GM12892 (cell line): ENCODE measurements around the gene C12orf56.

Source experiments
- DNase-seq: peaks from one replicate; pipeline ENCODE4 v3.0.0; 2011; ENCODE audit not compliant: insufficient read length
- FAIRE-seq: peaks from 2 replicates; lab custom pipeline; 2011; peaks lifted over from hg19 to GRCh38; lab: Jason Lieb, UNC
- POLR2A ChIP-seq: IDR thresholded peaks from 2 replicates; pipeline ENCODE4 v1.6.1; 2011; ENCODE audit warnings: low read depth, low read length, control low read depth
- POLR2AphosphoS5 ChIP-seq: IDR thresholded peaks from 2 replicates; pipeline ENCODE4 v1.6.1; 2011; ENCODE audit warnings: low read depth, low read length, control low read depth
- TAF1 ChIP-seq: IDR thresholded peaks from 2 replicates; pipeline ENCODE4 v1.6.1; 2011; ENCODE audit warnings: low read depth, mild to moderate bottlenecking, control low read depth, low read length, borderline replicate concordance

Gene C12orf56

DNA sequence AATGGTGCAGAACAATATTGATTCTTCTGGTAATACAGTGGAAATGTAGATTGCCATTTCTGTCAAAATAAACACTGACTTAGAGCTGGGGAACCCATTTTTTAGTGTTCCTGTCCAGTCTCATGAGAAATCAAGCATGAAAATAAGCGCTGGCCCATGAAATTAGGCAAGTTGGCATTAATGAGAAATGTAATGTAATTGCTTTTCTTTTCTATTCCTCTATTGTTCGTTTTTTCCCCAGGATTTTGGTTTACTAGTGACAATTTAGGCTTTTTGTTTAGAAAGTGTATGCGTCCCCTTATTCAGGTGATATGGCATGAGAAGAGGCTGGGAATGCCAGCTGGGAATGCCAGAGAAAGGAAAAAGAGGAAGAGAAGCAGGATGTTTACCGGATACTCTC is 104.0 kb downstream of the C12orf56 start:
- TF ChIP-seq POLR2AphosphoS5 (no peak), POLR2A (no peak), TAF1 (no peak)
- no peak for DNase-seq

DNA sequence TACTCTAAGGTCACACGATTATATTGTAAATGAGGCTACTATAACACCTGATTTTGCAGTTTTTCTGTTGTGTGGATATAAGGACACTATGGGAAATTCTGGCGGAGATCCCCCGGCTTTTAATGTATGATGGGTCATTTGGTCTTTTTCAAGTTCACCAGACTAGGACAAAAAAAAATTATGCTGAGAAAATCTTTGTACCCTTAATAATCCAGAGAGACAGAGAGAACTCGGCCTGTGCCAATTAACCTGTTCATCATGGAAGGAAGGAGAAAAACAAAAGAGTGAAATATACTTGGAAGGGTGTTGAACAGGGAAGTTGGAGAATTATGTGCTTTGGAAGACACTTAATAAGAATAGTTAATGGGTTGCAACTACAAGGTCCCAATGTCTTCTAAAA is 106.3 kb downstream of the C12orf56 start:
- TF ChIP-seq TAF1 (no peak), POLR2A (no peak), POLR2AphosphoS5 (no peak)
- no peak for DNase-seq
- FAIRE-seq, result no peak

More for the DNA sequence above, 104.0 kb downstream of the C12orf56 start:
- FAIRE-seq, result no peak

DNA sequence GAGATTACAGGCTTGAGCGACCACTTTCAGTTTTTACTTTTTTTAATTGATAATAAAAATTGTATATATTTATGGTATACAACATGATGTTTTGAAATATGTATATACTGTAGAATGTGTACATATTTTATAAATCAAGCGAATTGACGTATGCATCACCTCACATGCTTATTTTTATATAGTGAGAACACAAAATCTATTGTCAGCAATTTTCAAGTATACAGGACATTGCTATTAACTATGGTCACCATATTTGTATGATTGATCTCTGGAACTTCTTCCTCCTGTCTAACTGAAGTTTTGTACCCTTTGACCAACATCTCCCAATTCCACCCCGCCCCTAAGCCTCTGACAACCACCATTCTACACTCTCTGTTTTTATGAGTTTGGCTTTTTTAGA is 112.1 kb downstream of the C12orf56 start:
- TF ChIP-seq TAF1 (no peak), POLR2A (no peak), POLR2AphosphoS5 (no peak)
- no peak for FAIRE-seq
- no peak for DNase-seq

DNA sequence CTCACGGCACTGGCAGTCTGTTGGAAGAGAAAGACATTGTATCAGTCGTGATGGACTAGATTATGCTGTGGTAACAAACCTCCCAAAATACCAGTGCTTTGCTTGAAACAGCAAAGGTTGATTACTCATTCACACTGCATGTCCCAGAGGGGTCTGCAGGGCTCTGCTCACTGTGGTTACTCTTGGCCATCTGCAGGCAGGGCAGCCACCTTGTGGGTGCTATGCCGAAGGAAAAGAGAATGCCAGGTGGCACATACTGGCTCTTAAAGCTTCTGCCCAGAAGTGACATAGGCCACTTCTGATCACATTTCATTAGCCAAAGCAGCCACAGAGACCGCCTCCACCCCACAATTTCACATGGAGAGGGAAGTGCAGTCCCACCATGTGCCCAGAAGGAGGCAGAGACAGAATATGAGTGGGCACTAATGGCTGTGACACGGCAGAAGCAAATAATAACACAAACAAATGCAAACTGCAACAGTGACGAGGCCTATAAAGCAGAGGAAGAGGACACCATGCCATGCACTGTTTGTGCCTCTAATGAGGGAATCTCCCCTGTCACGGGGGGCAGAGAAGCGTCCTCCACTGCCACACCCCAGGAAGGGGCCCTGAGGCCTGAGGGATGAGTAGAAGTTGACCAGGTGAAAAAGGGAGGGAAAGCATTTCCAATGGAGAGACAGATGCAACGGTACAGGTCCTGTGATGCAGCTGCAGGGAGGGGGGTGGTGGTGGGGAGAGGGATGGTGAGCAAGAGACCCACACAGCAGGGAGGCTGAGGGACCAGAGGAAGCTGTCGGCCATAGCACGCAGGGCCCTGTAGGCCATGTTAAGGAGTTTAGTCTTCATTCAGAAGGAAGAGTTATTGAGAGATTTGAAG is 116.8 kb downstream of the C12orf56 start:
- FAIRE-seq (peak; percentile 5), DNase-seq (no peak)
- TF ChIP-seq TAF1, result no peak
- TF ChIP-seq POLR2AphosphoS5, result no peak
- no peak for TF ChIP-seq POLR2A

DNA sequence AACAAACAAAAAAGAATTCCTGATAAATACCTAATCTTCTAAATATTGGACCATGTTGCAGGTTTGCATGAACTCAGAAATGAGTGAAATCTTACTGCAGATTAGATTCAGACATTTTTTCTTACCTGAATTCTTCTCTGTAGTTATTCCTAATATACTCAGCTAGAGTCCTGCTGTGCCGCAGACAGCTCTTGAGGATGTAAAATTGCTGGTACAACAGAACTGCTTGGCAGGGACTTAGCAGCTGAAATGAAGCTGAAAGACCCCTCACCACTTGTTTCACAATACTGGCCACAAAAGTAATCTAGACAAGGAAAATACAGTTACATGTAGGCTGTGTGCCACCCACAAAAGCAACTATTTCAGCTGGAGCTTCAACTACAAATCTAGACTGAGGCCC is 120.1 kb downstream of the C12orf56 start:
- TF ChIP-seq TAF1, result no peak
- TF ChIP-seq POLR2A, result no peak
- TF ChIP-seq POLR2AphosphoS5, result no peak
- no peak for DNase-seq
- no peak for FAIRE-seq

DNA sequence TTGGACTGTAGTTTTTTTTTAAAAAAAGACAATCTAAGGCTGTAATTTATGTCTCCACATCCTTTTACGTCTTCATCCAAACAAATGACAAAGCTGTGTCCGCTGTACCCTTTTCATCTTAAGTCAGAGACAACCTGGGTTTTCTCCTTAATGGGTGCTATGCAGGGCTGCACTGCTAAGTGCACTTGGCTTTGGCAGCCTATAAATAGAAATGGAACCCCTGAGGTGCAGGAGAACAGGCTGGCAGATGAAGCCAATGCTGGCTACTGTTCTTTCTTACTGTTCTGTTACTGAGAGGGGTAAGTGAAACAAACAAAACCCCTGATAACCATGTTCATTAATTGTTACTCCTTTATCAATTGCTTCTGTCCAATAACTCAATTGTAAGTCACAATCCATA is 121.4 kb downstream of the C12orf56 start:
- FAIRE-seq, result no peak
- DNase-seq, result no peak

DNA sequence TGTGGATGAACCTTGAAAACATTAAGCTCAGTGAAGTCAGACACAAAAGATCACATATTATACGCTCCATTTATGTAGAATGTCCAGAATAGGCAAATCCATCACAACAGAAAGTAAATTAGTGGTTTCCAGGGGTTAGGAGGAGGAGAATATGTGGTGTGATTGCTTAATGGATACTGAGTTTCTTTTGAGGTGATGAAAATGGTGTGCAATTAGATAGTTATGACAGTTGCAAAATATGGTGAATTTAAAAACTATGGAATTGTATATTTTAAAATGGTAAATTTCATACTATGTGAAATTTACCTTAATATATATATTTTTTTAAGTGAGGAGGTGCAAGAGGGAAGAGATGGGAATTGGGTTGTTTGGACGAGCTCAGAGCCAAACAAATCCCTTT is 122.1 kb downstream of the C12orf56 start:
- FAIRE-seq (no peak), DNase-seq (no peak)
- TF ChIP-seq POLR2A, result no peak
- no peak for TF ChIP-seq POLR2AphosphoS5
- no peak for TF ChIP-seq TAF1

More for the DNA sequence above, 121.4 kb downstream of the C12orf56 start:
- no peak for TF ChIP-seq POLR2AphosphoS5
- no peak for TF ChIP-seq POLR2A
- TF ChIP-seq TAF1, result no peak

DNA sequence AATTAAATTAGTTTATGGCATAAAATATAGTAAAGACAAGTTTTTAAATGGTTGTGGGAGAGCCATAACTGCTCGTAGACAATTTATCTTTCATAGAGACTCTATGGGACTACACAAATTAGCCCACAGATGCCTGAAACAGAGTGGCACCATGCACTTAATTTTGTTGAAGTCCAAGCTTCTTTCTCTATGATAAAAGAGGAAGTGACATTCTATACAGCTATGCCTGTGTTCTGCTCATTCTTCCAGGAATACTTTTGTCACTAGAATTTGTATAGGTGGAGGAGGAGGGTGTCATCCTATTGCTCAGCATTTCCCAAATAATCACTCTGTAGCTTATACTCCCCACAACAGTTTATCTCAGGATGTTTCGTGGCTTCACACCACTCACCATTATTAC is 124.7 kb downstream of the C12orf56 start:
- DNase-seq (no peak), FAIRE-seq (no peak)
- TF ChIP-seq TAF1 (no peak), POLR2A (no peak), POLR2AphosphoS5 (no peak)

DNA sequence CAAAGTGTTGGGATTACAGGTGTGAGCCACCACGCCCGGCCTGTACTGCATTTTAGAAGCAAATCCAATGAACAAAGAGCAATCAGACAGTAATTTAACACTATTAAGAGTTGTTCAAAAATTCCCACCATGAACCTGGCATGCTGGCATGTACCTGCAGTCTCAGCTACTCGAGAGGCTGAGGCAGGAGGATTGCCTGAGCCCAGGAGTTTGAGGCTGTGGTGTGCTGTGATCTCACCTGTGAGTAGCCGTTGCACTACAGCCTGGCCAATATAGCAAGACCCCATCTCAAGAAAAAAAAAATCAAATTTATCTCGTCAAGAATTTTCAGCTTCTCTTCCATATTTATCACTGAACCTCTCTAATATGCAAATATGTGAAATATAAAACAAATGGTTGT is 128.7 kb downstream of the C12orf56 start:
- DNase-seq (no peak), FAIRE-seq (no peak)
- TF ChIP-seq POLR2AphosphoS5, result no peak
- TF ChIP-seq POLR2A, result no peak
- no peak for TF ChIP-seq TAF1

DNA sequence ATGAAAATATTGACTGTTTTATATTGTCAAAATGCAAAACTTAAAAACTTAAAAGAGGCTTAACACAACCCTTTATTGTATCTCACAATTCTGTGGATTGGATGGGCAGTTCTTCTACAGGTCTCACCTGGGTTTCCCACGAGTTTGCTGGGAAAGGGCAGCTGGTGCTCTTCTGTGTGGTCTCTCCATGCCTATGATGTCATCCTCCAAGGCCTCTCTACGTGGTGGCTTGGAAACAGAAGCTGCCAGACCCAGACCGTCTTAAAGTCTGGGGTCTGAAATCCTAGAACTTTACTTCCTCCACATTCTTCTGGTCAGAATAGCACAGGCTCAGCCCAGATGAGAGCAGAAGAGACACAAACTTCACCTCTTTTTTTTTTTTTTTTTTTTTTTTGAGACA is 132.0 kb downstream of the C12orf56 start:
- no peak for FAIRE-seq
- DNase-seq, result no peak
- no peak for TF ChIP-seq TAF1
- TF ChIP-seq POLR2A, result no peak

DNA sequence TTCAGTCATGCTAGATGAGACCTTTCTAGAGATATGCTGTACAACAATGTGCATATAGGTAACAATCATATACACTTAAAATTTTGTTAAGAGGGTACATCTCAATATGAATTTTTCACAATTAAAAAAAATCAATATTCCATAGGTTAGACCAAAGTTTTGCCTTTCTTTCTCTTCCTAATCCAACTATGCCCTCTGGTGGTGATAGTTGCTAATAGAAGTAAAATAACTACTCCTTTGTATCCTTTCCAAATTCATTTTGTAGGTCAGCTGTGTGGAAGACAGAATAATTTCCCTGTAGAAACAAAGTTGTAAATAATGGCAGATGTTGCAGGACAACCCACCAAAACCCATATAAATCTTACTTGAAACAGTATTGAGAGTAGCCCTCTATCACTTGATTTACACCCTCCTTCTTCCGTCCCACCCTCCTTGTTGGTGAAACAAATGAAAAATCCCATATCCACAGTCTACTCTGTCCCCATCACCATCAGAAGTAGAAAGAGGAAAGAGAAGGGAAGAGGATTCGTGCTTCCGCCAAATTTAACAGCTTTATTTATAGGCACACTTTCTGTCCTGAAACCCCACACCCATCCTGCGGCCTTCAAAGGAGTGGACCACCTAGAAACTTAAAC is 134.3 kb downstream of the C12orf56 start:
- peak; percentile 50 for FAIRE-seq
- no peak for TF ChIP-seq TAF1
- no peak for TF ChIP-seq POLR2AphosphoS5
- TF ChIP-seq POLR2A, result no peak

DNA sequence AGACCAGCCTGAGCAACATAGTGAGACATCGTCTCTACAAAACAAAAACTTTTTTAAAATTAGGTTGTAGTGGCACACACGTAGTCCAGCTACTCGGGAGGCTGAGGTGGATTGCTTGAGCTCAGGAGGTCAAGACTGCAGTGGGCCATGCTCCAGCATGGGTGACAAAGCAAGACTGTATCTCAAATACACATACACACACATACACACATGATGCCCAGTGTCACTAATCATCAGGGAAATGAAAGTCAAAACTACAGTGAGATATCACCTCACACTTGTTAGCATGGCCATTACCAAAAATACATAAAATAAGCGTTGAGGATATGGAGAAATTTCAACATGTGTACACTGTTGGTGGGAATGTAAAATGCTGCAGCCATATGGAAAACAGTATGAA is 135.3 kb downstream of the C12orf56 start:
- no peak for DNase-seq
- FAIRE-seq, result no peak
- no peak for TF ChIP-seq POLR2A
- TF ChIP-seq POLR2AphosphoS5, result no peak
- no peak for TF ChIP-seq TAF1

More for the DNA sequence above, 134.3 kb downstream of the C12orf56 start:
- DNase-seq, result no peak

DNA sequence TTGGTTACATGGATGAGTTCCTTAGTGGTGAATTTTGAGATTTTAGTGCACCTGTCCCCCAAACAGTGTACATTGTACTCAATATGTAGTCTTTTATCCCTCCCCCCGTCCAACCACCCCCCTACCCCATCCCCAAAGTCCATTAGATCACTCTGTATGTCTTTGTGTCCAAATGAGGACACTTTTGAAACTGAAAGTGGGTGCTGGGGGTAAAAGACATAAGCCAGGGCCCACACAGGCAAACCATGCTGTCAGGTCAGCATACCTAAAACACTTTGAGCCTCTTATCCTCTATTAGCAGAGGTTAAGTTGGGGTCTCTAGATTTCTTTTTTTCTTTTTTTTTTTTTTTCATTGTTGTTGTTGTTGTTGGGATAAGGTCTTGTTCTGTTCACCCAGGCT is 137.2 kb downstream of the C12orf56 start:
- DNase-seq (no peak), FAIRE-seq (no peak)
- TF ChIP-seq TAF1, result no peak
- no peak for TF ChIP-seq POLR2AphosphoS5
- TF ChIP-seq POLR2A, result no peak
